ENCODE data around the gene GNL1. TPM values are rescaled to one million over a fixed set of nuclear protein-coding genes. Genes with fewer than 3 reads are reported as not detected.

GNL1 gene
- total RNA-seq, 4 donors from 2014 or later: 7.2 to 150 (median 79.5) TPM

- DNase-seq: no peak
- Histone ChIP-seq H3K27ac (no peak overlapping the region), H3K4me3 (no peak overlapping the region), H3K36me3 (no peaks in the 10 kb centered on the region), H3K4me1 (no peaks in the 10 kb centered on the region), H3K9me3 (no peaks in the 10 kb centered on the region), H3K27me3 (no peaks in the 10 kb centered on the region)
- intact Hi-C loops (cut with DNase I; ENCODE audit: low total_unique reads): no loop called here
- TF ChIP-seq, protein P1, sequence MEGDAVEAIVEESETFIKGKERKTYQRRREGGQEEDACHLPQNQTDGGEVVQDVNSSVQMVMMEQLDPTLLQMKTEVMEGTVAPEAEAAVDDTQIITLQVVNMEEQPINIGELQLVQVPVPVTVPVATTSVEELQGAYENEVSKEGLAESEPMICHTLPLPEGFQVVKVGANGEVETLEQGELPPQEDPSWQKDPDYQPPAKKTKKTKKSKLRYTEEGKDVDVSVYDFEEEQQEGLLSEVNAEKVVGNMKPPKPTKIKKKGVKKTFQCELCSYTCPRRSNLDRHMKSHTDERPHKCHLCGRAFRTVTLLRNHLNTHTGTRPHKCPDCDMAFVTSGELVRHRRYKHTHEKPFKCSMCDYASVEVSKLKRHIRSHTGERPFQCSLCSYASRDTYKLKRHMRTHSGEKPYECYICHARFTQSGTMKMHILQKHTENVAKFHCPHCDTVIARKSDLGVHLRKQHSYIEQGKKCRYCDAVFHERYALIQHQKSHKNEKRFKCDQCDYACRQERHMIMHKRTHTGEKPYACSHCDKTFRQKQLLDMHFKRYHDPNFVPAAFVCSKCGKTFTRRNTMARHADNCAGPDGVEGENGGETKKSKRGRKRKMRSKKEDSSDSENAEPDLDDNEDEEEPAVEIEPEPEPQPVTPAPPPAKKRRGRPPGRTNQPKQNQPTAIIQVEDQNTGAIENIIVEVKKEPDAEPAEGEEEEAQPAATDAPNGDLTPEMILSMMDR (IDR thresholded peaks at IDR 0.05): no peak
- no peak for TF ChIP-seq POLR2A (IDR thresholded peaks at IDR 0.05)
These were observed 42.8 kb downstream of the GNL1 start for GRCh38 chr6:30513451-30513850.

- no peak for DNase-seq
- Histone ChIP-seq H3K9me3 (no peaks in the 10 kb centered on the region), H3K27me3 (no peaks in the 10 kb centered on the region), H3K4me1 (no peaks in the 10 kb centered on the region), H3K36me3 (no peaks in the 10 kb centered on the region), H3K27ac (peak overlapping the region in 1 of 2 donors; percentile 8), H3K4me3 (no peak overlapping the region)
- intact Hi-C loops (cut with DNase I; ENCODE audit: low total_unique reads): no loop called here
- TF ChIP-seq, protein P1 (IDR thresholded peaks at IDR 0.05): no peak
- no peak for TF ChIP-seq POLR2A (IDR thresholded peaks at IDR 0.05)
These were observed 45.1 kb downstream of the GNL1 start for GRCh38 chr6:30511169-30511546.

DNA sequence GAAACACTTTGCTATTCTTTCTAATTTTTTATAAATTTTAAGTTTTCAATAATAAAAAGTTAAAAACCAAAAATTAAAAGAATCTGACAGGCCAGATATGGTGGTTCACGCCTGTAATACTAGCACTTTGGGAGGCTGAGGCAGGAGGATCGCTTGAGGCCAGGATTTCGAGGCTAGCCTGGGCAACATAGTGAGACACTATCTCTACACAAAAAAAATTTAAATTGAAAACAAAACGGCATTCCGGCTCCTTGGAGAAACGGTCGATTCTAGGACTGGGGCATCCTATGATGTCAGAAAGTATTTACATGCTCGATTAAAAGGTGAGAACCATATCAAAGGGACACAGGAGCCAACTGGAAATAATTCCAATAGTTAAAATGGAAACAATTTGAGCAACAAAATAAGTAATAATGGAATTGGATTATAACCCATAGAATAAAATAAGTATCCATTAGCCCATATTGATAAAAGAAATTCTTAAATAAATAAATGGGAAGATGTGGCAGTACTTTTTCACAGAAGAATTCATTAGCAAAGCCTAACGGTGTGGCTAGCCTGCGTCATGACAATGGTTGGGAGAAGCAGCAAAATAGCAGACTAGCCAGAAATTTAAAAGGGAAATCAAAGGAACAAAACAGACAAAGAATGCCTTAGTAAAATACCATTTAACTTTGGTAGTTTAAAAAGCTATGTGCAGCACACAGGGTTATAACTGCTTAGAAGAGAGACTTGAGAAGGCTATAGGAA, 45.7 kb downstream of the GNL1 start:
- TF ChIP-seq POLR2A (IDR thresholded peaks at IDR 0.05): no peak
- TF ChIP-seq, protein P1 (IDR thresholded peaks at IDR 0.05): no peak
- H3K36me3 ChIP-seq: no peaks in the 10 kb centered on the region
- no peak for DNase-seq
- H3K4me1 ChIP-seq: no peaks in the 10 kb centered on the region
- H3K4me3 ChIP-seq: no peak overlapping the region
- no peaks in the 10 kb centered on the region for H3K27me3 ChIP-seq
- H3K27ac ChIP-seq: peak overlapping the region in 1 of 2 donors; percentile 8
- intact Hi-C loops (cut with DNase I; ENCODE audit: low total_unique reads): no loop called here
- H3K9me3 ChIP-seq: no peaks in the 10 kb centered on the region

- Histone ChIP-seq H3K4me3 (no peak overlapping the region), H3K27me3 (no peaks in the 10 kb centered on the region), H3K9me3 (no peaks in the 10 kb centered on the region), H3K36me3 (no peaks in the 10 kb centered on the region), H3K27ac (no peak overlapping the region), H3K4me1 (no peaks in the 10 kb centered on the region)
- DNase-seq: no peak
- TF ChIP-seq, protein P1 (IDR thresholded peaks at IDR 0.05): no peak
- no peak for TF ChIP-seq POLR2A (IDR thresholded peaks at IDR 0.05)
- intact Hi-C loops (cut with DNase I; ENCODE audit: low total_unique reads): no loop called here
These were observed 47.2 kb downstream of the GNL1 start for GRCh38 chr6:30508890-30509736.

Data from uterus (tissue), 4 donors.